D721Med (cell line): ENCODE data around the gene COL4A4.

Source experiments
- DNase-seq: peaks from one replicate; pipeline ENCODE4 v3.0.0; 2011; ENCODE audit warnings: low spot score; ENCODE audit not compliant: insufficient read length
- FAIRE-seq: peaks from 2 replicates; lab custom pipeline; 2011; peaks lifted over from hg19 to GRCh38; lab: Jason Lieb, UNC
- TF ChIP-seq, protein P1 (sequence below): IDR thresholded peaks from 2 replicates; pipeline ENCODE4 v1.5.1; 2012; ENCODE audit warnings: mild to moderate bottlenecking, control low read depth; ENCODE audit not compliant: insufficient read depth; ENCODE audit errors: missing control alignments

Gene COL4A4

DNA sequence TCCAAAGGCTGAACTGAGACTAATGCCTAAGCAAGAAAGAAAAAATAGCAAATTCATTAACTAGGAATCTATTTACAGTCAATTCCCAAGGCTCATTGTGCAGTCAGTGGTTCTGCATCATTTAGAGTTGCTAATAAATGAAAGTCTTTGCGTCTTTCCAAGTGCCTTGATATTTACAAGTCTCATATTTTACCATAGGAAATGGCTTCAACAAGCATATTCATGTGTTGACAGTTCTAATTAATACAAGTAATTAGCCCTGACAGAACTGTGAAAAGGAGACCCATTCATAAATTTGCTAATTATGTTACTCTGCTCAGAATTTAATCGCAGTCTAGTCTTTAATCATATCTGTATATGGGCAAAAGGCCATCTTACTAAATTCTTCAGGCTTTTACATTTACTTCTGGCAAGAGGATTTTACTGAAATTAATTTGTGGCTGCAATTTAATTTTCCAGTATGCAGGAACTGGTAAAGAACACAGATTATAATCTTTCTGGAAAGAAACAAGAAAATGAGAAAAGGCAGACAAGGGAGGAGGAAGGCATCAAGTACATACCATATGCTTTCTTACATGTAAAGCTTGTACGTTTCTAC, 201.7 kb downstream of the COL4A4 start:
- FAIRE-seq: no peak
- TF ChIP-seq, protein P1, sequence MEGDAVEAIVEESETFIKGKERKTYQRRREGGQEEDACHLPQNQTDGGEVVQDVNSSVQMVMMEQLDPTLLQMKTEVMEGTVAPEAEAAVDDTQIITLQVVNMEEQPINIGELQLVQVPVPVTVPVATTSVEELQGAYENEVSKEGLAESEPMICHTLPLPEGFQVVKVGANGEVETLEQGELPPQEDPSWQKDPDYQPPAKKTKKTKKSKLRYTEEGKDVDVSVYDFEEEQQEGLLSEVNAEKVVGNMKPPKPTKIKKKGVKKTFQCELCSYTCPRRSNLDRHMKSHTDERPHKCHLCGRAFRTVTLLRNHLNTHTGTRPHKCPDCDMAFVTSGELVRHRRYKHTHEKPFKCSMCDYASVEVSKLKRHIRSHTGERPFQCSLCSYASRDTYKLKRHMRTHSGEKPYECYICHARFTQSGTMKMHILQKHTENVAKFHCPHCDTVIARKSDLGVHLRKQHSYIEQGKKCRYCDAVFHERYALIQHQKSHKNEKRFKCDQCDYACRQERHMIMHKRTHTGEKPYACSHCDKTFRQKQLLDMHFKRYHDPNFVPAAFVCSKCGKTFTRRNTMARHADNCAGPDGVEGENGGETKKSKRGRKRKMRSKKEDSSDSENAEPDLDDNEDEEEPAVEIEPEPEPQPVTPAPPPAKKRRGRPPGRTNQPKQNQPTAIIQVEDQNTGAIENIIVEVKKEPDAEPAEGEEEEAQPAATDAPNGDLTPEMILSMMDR: no peak
- no peak for DNase-seq

DNA sequence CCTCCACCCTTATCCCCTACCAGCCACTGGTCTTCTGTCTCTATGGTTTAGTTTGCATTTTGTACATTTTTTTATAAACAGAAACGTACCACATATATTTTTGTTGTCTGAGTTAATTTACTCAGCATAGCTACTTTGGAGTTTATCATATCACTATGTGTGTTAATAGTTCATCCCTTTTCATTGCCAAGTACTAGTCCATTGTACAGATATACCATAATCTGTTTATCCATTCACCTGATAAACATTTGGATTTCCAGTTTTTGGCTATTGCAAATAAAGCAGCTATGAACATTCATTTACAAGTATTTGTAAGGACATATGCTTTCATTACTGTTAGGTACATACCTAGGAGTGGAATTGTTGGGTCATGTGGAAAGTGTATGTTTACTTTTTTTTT, 204.6 kb downstream of the COL4A4 start:
- FAIRE-seq: no peak
- TF ChIP-seq, protein P1: no peak
- DNase-seq: no peak

DNA sequence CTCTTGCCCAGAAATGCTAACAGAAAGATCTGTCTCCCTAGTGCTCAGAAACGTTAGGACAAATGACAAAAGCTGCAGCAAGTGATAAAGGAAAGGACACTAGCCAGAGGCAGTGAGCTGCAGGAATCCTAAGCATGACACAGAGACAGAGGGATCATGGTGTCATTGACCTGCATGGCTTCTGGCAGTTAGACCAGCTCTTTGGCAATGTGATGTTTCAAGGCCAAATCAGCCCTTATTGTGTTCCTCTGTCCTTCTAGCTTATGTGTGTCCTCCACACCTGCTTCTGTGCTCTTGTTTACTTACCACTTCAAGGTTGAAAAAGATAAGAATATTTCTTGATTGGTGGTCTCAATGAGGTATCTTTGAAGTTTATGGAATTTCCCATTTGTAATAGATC, 207.3 kb downstream of the COL4A4 start:
- DNase-seq (no peak), FAIRE-seq (no peak)
- TF ChIP-seq, protein P1: no peak

DNA sequence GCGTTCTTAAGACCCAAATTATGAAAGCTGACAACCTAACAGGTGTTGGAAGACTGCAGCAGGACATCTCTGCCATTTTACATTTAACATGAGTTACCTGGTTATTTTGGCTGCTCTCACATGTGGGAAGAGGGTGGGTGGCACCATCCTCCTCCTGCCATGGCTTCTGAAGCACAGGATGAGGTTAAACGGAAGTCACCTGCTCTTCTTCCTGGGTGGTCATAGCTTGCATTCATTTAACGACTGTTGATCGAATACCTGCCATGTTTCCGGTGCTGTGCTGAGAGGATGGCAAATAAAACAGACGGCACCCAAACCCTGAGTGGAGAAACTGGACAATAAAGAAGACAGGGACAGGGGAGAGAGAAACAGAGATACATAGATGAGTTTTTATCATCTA, 210.2 kb downstream of the COL4A4 start:
- TF ChIP-seq, protein P1: no peak
- no peak for FAIRE-seq
- no peak for DNase-seq

DNA sequence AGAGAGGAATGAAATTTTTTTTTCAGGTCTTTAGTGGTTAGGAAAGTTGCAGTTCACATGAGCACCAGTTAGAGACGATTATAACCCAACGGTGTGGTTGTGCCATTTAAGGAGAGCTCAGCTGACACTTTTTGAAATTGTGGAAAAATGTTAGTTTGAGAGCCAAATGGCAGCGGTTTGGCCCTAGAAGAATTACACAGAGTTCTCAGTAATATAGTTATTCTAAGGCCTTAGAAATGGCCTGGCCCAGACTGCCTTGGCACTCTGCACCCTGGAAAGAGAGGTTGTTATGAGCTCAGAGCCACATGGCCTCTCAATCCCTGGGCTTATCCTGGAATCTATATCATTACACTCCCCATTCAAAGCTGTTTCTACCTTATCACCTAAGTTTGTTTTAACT, 210.8 kb downstream of the COL4A4 start:
- TF ChIP-seq, protein P1: no peak
- FAIRE-seq (no peak), DNase-seq (no peak)
